ENCODE results near the gene CRTC1.

GRCh38 chr19:18639706-18640243 lies 43.7 kb upstream of the CRTC1 start:
- TF ChIP-seq, protein P1, sequence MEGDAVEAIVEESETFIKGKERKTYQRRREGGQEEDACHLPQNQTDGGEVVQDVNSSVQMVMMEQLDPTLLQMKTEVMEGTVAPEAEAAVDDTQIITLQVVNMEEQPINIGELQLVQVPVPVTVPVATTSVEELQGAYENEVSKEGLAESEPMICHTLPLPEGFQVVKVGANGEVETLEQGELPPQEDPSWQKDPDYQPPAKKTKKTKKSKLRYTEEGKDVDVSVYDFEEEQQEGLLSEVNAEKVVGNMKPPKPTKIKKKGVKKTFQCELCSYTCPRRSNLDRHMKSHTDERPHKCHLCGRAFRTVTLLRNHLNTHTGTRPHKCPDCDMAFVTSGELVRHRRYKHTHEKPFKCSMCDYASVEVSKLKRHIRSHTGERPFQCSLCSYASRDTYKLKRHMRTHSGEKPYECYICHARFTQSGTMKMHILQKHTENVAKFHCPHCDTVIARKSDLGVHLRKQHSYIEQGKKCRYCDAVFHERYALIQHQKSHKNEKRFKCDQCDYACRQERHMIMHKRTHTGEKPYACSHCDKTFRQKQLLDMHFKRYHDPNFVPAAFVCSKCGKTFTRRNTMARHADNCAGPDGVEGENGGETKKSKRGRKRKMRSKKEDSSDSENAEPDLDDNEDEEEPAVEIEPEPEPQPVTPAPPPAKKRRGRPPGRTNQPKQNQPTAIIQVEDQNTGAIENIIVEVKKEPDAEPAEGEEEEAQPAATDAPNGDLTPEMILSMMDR (IDR thresholded peaks at IDR 0.05): no peak
- no peak for TF ChIP-seq ZFX (IDR thresholded peaks at IDR 0.05; ENCODE audit: borderline replicate concordance)
